IPS DF 6.9 (cell line): ENCODE measurements around the gene ENTPD8.

ENCODE experiments used
- DNase-seq: peaks from one replicate; pipeline ENCODE4 v3.0.0-alpha.2; 2013; ENCODE audit warnings: low read depth, low spot score
- H3K27ac ChIP-seq: one replicate; pipeline ENCODE4 v1.5.1; 2013; ENCODE audit warnings: low read length, control low read depth
- H3K27me3 ChIP-seq: 2 replicates; pipeline ENCODE4 v1.6.1; 2013; ENCODE audit warnings: mild to moderate bottlenecking, low read length; ENCODE audit not compliant: control insufficient read depth, insufficient read depth
- H3K36me3 ChIP-seq: 2 replicates; pipeline ENCODE4 v1.6.1; 2013; ENCODE audit warnings: low read length; ENCODE audit not compliant: control insufficient read depth, insufficient read depth
- H3K4me1 ChIP-seq: 2 replicates; pipeline ENCODE4 v1.6.1; 2013; ENCODE audit warnings: low read length; ENCODE audit not compliant: control insufficient read depth, insufficient read depth
- H3K4me3 ChIP-seq: 2 replicates; pipeline ENCODE4 v1.5.1; 2013; ENCODE audit warnings: mild to moderate bottlenecking, low read length
- H3K9me3 ChIP-seq: 2 replicates; pipeline ENCODE4 v1.6.1; 2013; ENCODE audit warnings: low read length, inconsistent platforms; ENCODE audit not compliant: control insufficient read depth, insufficient read depth
- WGBS: extraction: QIAGEN DNeasy Blood & Tissue Kit; methylation state at CpG from one replicate; pipeline ENCODE4 v1.1.7; 2013; ENCODE audit warnings: mixed read lengths, missing lambda C conversion rate; ENCODE audit not compliant: insufficient read length, insufficient coverage; 5-methylcytosine and 5-hydroxymethylcytosine counted together

The ENTPD8 gene

GRCh38 chr9:137445275-137445807 is 4.2 kb upstream of the ENTPD8 start:
- H3K27ac ChIP-seq: no peak overlapping the region
- no peaks in the 10 kb centered on the region for H3K27me3 ChIP-seq
- no peaks in the 10 kb centered on the region for H3K9me3 ChIP-seq
- no peak overlapping the region for H3K4me3 ChIP-seq
- no CpG with 5 or more reads among the region's 14 CpGs for WGBS
- H3K4me1 ChIP-seq: no peaks in the 10 kb centered on the region; the same call in 1 of the 2 replicates
- peaks cover 14% of the 10 kb centered on the region for H3K36me3 ChIP-seq
- DNase-seq: no peak

- Histone ChIP-seq H3K27me3 (no peaks in the 10 kb centered on the region), H3K9me3 (no peaks in the 10 kb centered on the region), H3K4me1 (no peaks in the 10 kb centered on the region; the same call in 1 of the 2 replicates), H3K4me3 (no peak overlapping the region), H3K36me3 (peaks cover 11% of the 10 kb centered on the region; the same call in 1 of the 2 replicates), H3K27ac (no peak overlapping the region)
- no peak for DNase-seq
- WGBS: no CpG with 5 or more reads among the region's 14 CpGs
Measured at GRCh38 chr9:137444106-137444790, 3.1 kb upstream of the ENTPD8 start.

GRCh38 chr9:137441935-137442321 is 771 bp upstream of the ENTPD8 start:
- Histone ChIP-seq H3K36me3 (no peaks in the 10 kb centered on the region), H3K4me1 (no peaks in the 10 kb centered on the region), H3K27me3 (no peaks in the 10 kb centered on the region), H3K27ac (no peak overlapping the region), H3K9me3 (no peaks in the 10 kb centered on the region), H3K4me3 (peak overlapping the region; percentile 47; the same call in 1 of the 2 replicates)
- DNase-seq: no peak
- WGBS: no CpG with 5 or more reads among the region's 7 CpGs

- H3K27ac ChIP-seq: no peak overlapping the region
- no peaks in the 10 kb centered on the region for H3K27me3 ChIP-seq
- WGBS: no CpG with 5 or more reads among the region's 18 CpGs
- no peaks in the 10 kb centered on the region for H3K9me3 ChIP-seq
- H3K36me3 ChIP-seq: no peaks in the 10 kb centered on the region
- H3K4me1 ChIP-seq: no peaks in the 10 kb centered on the region; the same call in 1 of the 2 replicates
- H3K4me3 ChIP-seq: no peak overlapping the region
- DNase-seq: no peak
Measured at GRCh38 chr9:137439158-137439714, 1.9 kb downstream of the ENTPD8 start.

GRCh38 chr9:137438591-137439157 is 2.5 kb downstream of the ENTPD8 start:
- no CpG with 5 or more reads among the region's 22 CpGs for WGBS
- Histone ChIP-seq H3K27ac (no peak overlapping the region), H3K4me1 (no peaks in the 10 kb centered on the region; the same call in 1 of the 2 replicates)

GRCh38 chr9:137437691-137438590 is 3.2 kb downstream of the ENTPD8 start:
- Histone ChIP-seq H3K27me3 (no peaks in the 10 kb centered on the region), H3K4me3 (no peak overlapping the region), H3K36me3 (no peaks in the 10 kb centered on the region), H3K9me3 (no peaks in the 10 kb centered on the region), H3K4me1 (no peaks in the 10 kb centered on the region; the same call in 1 of the 2 replicates), H3K27ac (no peak overlapping the region)
- no CpG with 5 or more reads among the region's 40 CpGs for WGBS
- no peak for DNase-seq

More at GRCh38 chr9:137438591-137439157, 2.5 kb downstream of the ENTPD8 start:
- Histone ChIP-seq H3K4me3 (no peak overlapping the region), H3K9me3 (no peaks in the 10 kb centered on the region), H3K27me3 (no peaks in the 10 kb centered on the region), H3K36me3 (no peaks in the 10 kb centered on the region)
- no peak for DNase-seq

- Histone ChIP-seq H3K9me3 (no peaks in the 10 kb centered on the region), H3K36me3 (no peaks in the 10 kb centered on the region), H3K4me3 (no peak overlapping the region), H3K4me1 (no peaks in the 10 kb centered on the region; the same call in 1 of the 2 replicates), H3K27ac (no peak overlapping the region), H3K27me3 (no peaks in the 10 kb centered on the region)
- no CpG with 5 or more reads among the region's 24 CpGs for WGBS
- no peak for DNase-seq
Measured at GRCh38 chr9:137436761-137437600, 4.2 kb downstream of the ENTPD8 start.

- Histone ChIP-seq H3K4me3 (no peak overlapping the region), H3K27ac (no peak overlapping the region), H3K4me1 (no peaks in the 10 kb centered on the region; the same call in 1 of the 2 replicates), H3K9me3 (no peaks in the 10 kb centered on the region), H3K27me3 (no peaks in the 10 kb centered on the region), H3K36me3 (no peaks in the 10 kb centered on the region)
- no CpG with 5 or more reads among the region's 42 CpGs for WGBS
- no peak for DNase-seq
Measured at GRCh38 chr9:137435980-137436760, 5.0 kb downstream of the ENTPD8 start.

GRCh38 chr9:137435381-137435891 is 5.7 kb downstream of the ENTPD8 start:
- WGBS: no CpG with 5 or more reads among the region's 20 CpGs
- DNase-seq: no peak
- no peaks in the 10 kb centered on the region for H3K36me3 ChIP-seq
- no peaks in the 10 kb centered on the region for H3K27me3 ChIP-seq
- H3K4me3 ChIP-seq: no peak overlapping the region
- H3K4me1 ChIP-seq: no peaks in the 10 kb centered on the region; the same call in 1 of the 2 replicates
- H3K27ac ChIP-seq: no peak overlapping the region
- H3K9me3 ChIP-seq: no peaks in the 10 kb centered on the region
